OCI-LY3 (cell line): ENCODE results near the gene CELSR2.

Experiments
- EZH2phosphoT487 ChIP-seq: fragments of 200-600 bp; shearing (Covaris generic); IDR thresholded peaks from 2 replicates; pipeline ENCODE4 v1.6.1; 2018; ENCODE audit warnings: antibody characterized with exemption, mixed run types, low read depth
- TF ChIP-seq, protein P1 (sequence below): fragments of 200-600, 300-600 bp; sonication (generic); IDR thresholded peaks from 2 replicates; pipeline ENCODE4 v1.5.1; 2014; ENCODE audit warnings: antibody characterized with exemption, low read length, low read depth

DNA sequence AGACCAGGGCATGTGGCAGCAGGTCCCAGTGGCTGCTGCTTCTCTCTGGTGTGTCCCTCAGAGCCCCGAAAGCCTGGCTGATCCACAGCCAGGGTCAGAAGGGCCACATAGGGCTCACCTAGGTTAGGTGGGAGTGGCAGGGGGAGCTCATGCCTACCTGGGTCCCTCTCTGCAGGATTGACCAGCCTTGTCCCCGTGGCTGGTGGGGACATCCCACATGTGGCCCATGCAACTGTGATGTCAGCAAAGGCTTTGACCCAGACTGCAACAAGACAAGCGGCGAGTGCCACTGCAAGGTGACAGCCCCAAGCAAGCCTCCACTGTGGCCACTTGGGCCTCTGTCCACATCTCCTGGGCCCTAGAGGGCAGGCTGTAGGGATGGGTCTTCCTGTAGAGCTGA is 15.7 kb downstream of the CELSR2 start:
- TF ChIP-seq, protein P1, sequence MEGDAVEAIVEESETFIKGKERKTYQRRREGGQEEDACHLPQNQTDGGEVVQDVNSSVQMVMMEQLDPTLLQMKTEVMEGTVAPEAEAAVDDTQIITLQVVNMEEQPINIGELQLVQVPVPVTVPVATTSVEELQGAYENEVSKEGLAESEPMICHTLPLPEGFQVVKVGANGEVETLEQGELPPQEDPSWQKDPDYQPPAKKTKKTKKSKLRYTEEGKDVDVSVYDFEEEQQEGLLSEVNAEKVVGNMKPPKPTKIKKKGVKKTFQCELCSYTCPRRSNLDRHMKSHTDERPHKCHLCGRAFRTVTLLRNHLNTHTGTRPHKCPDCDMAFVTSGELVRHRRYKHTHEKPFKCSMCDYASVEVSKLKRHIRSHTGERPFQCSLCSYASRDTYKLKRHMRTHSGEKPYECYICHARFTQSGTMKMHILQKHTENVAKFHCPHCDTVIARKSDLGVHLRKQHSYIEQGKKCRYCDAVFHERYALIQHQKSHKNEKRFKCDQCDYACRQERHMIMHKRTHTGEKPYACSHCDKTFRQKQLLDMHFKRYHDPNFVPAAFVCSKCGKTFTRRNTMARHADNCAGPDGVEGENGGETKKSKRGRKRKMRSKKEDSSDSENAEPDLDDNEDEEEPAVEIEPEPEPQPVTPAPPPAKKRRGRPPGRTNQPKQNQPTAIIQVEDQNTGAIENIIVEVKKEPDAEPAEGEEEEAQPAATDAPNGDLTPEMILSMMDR, result no peak
- no peak for TF ChIP-seq EZH2phosphoT487
